ENCODE results near the gene EPHX1. TPM values are rescaled to one million over a fixed set of nuclear protein-coding genes. Genes with fewer than 3 reads are reported as not detected.

EPHX1 gene
- total RNA-seq, 1 donor from 2014 or later: 7.1 TPM

DNA sequence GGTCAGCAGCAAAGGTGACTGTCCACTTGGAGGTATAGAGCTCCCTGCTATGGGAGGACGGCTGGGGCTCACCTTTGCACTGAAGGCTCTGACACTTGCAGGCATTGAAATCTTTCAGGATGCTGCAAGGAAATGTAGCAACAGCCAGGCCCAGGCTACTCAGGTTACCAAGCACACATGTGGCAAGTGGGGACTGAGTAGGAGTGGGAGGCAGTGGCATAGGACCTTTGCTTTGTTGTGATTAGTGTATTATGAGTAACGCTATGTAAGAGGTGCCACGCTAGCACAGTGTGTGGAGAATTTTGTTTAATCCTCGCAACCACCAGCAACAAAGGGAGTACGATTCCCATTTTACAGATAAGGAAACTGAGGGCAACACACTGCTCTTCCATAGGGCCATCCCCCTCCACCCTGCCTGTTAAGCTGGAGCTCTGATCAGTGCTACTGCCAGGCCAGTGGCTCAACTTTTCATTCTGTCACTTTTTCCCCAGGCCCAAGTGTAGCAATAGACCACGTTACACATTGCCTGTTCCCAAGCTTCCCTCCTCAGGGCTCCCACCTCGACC lies 51.0 kb downstream of the EPHX1 start:
- DNase-seq (ENCODE audit: low read depth, low spot score): no peak

DNA sequence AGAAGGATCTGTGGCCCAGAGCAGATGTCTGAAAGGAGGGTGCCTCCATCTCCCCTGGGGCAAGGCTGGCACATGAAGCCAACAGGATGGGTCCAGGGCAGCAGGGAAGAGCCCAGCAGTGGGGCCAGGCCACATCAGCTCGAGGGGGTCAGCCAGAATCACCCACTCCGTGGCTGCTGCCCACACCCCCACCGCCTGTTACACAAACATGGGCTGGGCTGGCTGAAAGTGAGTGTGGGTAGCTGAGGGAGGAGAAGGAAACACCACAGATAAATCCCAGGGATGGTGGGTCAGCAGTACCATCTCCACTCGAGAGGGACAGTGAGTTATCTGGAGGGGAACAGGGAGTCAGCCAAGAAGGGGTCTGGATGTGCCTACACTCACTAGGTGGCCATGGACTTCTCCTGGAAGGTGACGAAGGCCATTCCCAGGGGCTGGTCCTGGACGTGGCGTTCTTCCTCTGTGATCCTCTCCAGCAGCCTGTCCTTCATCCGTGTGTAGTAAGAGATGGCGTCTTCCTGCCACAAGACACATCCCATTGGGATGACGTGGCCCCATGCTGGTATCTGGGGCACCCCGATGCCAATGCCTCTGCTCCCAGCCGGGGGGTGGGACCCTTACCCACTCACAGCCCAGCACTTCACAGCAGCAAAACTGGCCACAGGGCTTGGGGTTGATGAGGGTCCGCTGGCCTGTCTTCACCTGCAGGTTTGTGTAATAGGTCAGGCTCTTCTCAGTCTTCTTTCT lies 52.1 kb downstream of the EPHX1 start:
- DNase-seq (ENCODE audit: low read depth, low spot score): no peak

DNA sequence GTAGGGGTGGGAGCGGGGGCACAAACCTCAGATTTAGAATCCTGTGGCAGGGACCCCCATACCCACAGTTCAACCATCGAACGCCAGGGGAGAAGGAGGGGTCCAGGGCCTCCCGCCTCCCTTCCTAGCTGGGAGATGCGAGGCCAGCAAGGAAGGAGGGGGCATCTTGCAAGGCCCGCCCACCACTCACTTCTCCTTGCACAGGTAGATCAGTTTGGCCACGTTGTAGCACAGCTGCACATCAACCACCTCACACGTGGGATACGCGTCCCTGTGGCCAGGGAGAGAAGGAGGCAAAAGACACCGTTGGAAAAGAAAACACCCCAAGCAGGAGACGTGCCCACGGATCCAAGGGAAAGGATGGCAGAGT lies 52.6 kb downstream of the EPHX1 start:
- DNase-seq (ENCODE audit: low read depth, low spot score): no peak

DNA sequence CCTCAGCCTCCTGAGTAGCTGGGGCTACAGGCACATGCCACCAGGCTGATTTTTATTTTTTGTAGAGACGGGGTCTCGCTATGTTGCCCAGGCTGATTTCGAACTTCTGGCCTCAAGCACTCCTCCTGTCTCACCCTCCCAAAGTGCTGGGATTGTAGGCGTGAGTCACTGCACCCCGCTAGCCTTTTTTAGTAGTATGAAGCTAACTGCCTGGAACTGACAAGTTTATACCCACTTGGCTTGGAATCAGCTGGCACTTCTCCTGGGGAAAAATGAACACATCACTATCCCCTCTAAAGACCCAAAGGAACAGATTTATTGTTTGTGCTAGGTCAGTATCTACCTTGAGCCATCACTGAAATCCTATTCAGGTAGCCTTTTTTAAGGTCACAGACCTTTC lies 53.2 kb downstream of the EPHX1 start:
- no peak for DNase-seq (ENCODE audit: low read depth, low spot score)

DNA sequence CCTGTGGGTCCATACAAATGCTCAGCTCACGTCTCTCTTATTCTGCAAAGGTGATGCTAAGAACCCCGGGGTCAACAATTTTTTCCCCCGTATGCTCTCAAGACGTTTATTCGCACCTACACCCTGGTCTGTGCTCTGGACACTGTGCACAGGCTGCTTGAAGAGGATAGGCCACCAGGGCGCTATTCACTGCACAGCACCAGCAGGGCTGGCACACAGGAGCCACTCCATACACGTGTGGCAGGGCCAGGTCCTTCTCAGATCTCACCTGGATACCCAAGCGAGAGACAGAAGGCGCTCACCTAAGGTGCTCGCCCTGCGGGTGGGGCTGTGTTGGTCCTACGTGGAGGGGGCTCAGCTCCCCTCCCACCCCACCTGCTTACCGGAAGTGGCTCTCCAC lies 55.6 kb downstream of the EPHX1 start:
- DNase-seq (ENCODE audit: low read depth, low spot score): no peak

DNA sequence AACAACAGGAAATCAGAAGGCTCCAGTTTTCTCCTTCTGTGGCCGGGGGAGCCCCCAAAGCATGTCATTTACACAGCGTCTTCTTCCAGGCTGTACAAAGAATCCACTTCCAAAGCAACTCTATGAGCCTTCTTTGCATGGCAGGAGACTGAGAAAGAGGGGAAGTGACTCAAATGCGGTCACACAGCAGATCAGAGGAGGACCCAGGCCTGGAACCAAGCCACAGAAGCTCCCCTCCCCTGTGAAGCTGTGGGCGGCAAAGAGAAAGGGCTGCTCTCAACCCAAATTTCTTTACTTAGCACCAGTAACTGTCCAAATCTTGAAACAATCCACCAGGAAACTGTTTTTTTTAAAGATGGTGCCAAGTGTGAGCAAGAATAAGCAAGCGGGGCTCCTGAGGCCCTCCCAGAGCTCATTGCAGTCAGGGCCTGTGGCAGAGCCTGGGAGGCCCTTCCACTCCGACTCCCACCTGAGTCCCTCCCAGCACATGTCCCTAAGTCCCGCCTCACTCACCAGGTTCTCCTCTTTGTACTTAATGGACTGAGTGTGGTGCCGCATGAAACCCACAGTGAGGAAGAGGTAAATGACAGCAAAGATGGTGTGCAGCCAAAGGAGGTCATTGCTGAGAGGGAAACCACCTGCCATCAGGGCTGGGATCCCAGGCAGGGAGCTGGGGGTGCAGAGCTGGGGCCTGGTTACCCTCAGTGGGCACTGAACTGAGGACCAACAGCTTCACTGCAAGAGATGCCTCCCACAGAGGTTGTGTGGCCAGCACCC lies 56.3 kb downstream of the EPHX1 start:
- no peak for DNase-seq (ENCODE audit: low read depth, low spot score)

DNA sequence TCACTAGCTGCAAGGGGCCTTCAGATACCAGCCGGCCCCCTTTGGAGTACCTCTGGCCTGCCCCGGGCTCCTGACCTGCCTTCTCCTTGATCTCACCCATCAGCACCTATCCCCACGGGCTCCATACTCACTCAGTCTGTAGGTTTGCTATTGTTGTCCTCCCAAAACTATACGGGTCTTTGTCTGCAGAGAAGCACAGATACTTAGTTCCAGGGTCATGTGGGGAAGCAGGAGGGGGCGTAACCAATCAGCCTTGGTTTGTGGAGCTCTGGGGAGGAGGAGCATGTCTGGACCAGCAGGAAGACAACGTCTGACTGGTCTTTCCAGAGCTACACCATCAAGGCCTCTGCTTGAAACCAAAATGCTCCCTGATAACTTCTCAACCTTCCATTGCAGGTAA lies 57.1 kb downstream of the EPHX1 start:
- DNase-seq (ENCODE audit: low read depth, low spot score): no peak

DNA sequence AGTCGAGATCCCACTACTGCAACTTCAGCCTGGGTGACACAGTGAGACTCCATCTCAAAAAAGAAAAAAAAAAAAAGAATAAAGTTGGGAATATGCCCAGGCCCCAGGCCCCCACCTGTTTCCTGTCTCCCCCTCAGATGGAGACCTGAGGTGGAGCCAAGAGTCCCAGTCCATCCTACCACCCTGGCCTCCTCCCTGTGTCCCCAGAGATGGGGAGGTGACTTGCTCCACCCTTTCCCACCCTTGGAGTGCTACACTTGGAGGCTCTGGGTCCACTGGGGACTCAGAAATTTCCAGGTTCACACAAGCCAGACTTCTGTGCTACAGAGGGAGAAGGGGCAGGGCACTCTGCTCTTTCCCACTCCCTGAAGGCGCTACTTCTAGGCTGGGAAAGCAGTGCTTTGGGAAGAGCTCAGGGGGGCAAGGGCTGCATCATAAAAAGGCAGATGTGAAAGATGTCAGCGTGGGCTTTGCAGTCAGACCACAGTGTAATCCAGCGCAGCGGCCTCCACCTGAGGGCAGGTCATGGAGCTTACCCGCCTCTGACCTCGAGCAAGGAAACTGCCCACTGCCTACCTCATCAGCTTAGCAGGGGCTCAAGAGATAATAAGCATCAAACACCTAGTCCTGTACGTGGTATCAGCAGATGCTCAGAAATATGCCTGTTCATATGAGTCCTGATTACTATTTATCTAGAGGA lies 58.9 kb downstream of the EPHX1 start:
- DNase-seq (ENCODE audit: low read depth, low spot score): no peak

DNA sequence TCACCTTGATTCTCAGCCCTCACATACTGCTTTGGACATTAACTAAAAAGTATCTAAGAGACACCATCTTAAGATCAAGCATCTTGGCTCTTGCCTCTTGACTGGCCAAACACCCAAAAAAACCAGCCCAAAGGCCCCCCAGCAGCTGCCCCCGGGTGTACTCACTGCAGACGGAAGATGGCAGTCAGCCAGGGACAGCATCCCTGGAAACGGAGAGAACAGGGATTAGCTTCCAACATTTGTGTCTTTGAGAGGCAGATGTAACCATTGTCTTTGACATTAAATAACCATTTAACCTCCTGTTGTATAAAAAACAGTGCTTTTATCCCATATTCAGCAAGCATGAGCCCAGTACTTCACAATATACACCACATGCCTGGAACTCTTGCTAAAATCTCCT lies 61.0 kb downstream of the EPHX1 start:
- no peak for DNase-seq (ENCODE audit: low read depth, low spot score)

DNA sequence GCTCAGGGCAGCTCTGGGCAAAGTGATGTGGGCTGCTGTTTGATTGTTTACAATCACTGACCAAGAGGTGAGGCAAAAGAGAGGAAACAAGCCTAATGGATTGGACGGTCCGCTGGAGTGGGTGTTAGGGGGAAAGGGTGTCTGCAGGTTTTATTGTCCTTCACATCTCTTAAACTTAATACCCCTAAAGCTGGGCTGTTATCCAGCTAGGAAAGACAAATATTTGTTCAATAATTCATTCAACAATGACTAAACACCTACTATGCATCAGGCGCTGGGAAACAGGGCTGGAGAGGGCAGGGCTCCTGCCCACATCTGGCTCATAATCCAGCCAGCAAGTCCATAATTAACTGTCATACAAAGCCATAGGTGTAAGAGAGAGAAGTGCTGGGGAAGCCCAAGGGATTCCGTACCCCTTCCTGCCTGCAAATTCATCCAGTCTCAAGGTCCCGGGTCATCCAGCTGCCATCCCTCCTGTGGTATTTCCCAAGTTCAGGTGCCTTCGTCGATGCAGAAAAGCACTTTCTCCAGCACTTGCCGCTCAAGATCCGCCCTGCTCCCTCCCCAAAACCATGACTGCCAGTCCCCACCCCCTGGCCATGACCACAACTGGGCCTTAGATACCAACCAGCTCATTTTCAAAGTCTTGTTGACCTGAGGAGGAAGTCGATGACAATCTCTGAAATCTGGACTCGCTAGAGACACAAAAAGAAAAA lies 61.6 kb downstream of the EPHX1 start:
- DNase-seq (ENCODE audit: low read depth, low spot score): no peak

DNA sequence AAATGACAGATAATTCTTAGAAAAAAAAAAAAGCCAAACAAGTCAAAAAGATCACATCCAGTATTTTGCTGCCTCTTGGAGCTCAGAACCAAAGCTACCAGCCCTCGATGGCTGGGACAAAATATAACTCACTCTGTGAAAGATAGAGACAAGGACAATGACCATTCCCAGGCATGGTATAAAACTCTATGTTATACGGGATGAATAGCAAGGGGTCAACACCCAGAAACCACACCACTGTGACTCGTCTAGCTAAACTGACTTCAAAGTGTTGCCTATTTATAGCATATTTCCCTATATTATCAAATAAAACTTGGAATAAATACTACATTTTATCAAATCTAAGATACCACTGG lies 62.1 kb downstream of the EPHX1 start:
- no peak for DNase-seq (ENCODE audit: low read depth, low spot score)

DNA sequence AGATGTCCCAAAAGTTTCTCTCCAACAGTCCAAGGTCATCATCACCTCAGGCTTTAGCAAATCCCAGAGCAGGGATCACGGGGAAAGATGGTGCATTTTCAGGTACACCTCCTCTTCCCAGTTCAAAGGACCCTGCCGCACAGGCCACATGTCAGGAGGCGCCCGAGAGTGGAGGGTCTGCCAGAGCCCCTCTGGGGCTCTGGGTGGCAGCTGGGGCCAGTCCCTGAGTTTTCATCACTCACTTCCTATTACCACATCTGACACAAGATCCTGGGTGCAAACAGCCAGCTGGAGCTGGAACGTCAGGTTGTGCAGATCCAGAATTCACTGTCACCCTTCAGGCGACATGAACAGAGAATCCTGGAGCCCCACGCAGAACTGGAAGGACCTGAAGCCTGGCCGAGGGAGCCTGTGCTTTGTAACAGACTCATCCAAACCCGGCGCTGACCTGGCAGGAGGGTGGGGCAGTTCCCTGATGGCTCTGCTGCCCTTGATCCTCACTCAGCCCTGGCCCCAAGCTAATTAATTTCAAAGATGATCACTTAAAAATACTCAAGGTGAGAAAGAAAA lies 63.4 kb downstream of the EPHX1 start:
- DNase-seq (ENCODE audit: low read depth, low spot score): no peak

DNA sequence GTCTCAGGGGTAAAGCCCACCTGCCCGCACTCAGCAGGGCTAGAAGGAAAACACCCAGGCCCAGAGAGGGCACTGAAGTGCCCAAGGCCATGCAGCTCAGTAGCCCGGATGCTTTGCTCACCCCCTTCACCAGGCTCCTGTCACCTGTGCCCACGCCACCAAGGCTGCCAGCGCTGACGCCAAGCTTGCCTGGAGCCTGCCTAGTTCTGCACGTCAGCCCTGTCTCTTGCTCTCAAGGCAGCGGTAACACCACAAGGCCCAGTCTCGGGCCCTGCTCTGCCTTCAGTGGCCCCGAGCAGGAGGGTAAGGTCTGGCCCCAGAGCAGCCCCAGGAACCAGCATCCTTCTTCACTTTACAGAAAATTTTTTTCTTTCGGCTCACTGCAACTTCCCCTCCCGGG lies 64.5 kb downstream of the EPHX1 start:
- DNase-seq (ENCODE audit: low read depth, low spot score): no peak

DNA sequence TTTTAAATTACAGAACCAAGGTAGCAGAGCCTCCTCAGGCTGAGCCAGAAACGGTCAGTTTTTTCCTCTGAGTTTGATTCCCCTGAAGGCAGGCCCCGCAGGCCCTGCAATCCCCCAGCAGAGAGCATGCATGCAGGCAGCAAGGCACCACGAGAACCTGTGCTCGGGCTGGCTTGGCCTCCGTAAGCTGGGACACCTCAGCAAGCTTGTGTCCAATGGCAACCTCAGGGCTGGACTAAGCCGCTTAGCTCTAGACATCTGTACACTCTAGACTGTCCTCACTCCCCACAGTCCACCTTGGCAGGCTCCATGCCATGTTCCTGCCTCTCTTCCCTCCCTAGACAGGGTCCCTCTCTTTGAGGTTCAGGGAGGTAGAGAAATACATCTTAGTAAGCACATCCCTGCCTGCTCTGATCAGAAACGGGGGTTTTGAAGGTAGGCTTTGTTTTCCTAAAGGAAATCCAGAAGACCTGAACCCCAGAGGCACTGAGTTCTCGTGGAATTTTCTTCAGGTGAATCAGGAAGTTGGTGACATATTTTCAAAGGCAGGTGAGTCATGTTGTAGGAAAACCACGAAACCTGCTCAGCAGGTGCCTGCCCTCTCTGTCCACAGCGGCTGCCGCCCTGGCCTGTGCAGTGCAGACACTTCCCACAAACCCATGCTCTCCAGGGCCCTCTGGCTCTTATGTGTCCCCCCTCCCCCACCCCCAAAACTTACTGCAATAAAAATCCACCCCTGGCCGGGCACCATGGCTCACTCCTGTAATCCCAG lies 65.3 kb downstream of the EPHX1 start:
- no peak for DNase-seq (ENCODE audit: low read depth, low spot score)

DNA sequence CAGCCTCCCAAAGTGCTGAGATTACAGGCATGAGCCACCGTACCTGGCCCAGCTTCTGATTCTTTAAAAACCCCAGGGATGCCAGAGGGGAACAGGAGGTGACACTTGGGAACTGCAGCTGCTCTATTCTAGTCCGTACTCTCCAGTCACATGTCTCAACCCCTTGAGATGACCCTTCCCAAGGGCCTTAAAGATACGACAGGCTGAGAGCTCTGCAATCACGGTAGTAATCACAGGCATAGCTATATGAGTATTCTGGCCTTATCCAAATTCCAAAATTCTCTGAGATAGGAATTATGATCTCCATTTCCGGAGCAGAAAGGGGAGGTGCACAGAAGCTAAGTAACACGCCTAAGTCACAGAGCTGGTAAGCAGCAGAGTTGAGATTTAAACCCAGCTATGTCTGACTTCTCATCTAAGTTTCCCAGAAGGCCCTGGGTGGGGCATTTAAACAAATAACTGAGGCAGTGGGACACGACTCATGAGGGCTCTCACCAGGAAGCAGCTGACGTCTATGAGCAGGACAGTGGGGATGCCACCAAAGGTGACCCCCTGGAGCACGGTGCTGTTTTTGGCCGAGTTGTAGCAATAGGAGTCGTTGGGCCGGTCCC lies 67.1 kb downstream of the EPHX1 start:
- DNase-seq (ENCODE audit: low read depth, low spot score): no peak

DNA sequence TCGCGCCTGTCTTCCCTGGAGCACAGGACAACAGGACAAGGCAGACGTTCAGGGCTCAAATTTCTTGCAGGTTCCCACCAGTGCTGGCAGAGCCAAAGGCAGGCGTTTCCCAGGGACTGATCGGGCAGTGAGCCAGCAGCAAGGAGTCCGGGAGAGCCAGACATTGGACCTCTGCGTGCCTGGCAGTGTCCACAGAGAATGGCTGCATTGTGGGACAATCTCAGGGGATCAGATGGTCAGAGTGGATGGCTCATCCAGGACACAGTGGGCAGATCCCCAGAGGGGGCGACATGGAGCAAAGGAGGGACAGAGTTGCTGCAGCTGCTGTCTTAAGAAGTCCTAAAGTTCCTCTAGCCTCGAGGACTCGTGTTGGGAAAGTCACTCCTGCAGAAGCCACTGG lies 67.7 kb downstream of the EPHX1 start:
- no peak for DNase-seq (ENCODE audit: low read depth, low spot score)

DNA sequence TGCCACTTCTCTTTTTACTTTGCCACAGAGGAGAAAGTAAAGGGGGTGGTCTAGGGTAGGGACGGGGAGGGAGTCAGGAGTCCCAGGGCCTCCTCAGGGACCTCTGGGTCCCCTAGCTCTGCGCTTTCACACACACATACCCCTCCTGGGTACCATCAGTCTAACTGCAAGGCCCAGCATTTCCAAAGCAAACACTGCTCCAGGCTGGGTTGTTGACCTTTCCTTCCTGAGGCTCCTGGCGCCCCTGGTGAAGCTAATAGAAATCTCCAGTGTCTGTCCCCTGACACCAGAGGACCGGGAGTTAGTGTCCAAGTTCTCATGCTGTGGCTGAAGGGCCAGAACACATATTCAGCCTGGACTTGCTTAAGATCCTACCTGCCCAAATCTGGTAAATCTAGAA lies 68.4 kb downstream of the EPHX1 start:
- no peak for DNase-seq (ENCODE audit: low read depth, low spot score)

DNA sequence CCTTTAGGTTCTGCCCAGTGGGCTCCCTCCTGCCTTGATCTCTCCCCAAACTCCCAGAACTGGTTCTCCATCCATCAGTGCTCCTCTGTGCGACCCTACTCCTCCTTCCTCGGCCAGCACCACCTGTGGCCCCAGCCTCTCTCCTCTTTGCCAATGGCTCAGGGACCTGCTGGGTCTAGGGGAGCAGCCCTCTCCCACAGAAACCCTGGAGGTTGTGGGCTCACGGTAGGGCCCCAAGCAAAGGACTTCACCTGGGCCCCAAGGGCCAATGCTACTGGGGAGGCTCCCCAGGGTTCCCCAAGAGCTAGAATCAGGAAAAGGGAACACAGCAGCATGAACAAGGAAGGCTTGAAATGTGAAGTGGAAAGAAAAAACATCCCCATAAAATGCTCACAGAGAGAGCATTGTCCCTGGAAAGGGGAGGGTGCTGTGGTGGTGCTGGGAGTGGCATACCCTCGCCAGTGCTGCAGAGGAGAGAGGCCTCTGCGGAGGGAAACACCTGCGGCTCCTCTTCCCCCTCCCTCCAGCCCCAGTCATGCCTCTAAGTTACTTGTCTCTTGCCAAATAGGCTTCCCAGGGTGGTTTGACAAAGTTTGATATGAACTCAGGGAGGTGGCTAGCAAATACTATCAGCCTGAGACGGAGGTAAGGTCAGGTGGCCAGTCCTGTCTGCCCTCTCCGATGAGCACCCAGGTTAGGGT lies 69.7 kb downstream of the EPHX1 start:
- no peak for DNase-seq (ENCODE audit: low read depth, low spot score)

DNA sequence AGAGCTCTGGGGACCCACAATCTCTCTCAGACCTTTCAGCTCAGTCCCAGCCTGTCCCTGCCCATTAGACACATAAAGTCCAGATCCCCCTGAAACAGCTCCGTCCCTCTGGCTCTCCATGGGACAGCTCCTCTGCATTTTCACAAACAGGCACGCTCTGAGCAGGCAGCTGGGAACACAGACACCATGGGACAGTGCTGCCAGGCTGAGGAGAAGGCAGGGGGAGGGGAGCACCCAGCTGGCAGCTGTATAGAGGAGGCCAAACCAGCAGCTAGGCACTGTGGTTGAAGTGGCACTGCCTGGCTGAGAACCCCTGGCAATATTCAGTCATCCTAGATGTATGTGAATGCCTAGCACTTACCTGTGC lies 70.3 kb downstream of the EPHX1 start:
- no peak for DNase-seq (ENCODE audit: low read depth, low spot score)

DNA sequence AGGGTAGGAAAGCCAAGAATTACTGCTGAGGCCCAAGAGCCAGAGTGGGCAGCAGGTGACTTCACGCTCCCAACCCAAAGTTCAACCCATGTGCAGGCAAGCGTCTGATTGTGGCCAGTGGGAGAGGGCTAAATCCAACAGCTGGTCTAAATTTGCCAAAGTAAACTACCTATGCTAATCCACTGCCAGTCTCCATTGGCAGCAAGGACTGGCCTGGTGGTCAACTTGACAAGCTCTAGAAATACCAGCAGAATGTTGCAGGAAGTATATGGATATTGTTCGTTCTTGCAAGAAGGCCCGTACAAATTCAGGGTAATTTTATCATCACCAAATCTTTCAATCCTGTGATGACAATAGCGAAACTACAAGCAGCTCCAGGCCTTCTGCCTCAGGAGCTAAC lies 70.7 kb downstream of the EPHX1 start:
- no peak for DNase-seq (ENCODE audit: low read depth, low spot score)
